IMR-90 (cell line): ENCODE results near the gene UBR4. TPM values are rescaled to one million over a fixed set of nuclear protein-coding genes. Genes with fewer than 3 reads are reported as not detected.

ENCODE experiments used
- ATAC-seq: fragments of 200-7000 bp; cut with Tn5 transposase; 2 replicates; pipeline ENCODE4 v1.9.1; 2020; ENCODE audit warnings: low read depth, mild to moderate bottlenecking, moderate library complexity
- BruUV-seq: library from RNA; stranded (reverse); fragments of 400-500 nt; replicated peaks from 2 replicates; lab custom pipeline; 2021; lab: Mats Ljungman, UMichigan
- CTCF ChIA-PET: fragments of 300-600 bp; formaldehyde crosslinking; extraction: SDS; loops from one replicate; lab custom pipeline; 2021; ENCODE audit warnings: antibody characterized with exemption; lab: Yijun Ruan, JAX
- POLR2A ChIA-PET: fragments of 300-600 bp; sonication (Branson Sonifier 250); formaldehyde crosslinking; loops from one replicate; lab custom pipeline; 2022; ENCODE audit warnings: antibody characterized with exemption; ENCODE audit not compliant: unreplicated experiment; lab: Charles Lee
- DNase-seq: peaks from one replicate; pipeline ENCODE4 v3.0.0; 2013
- H2AFZ ChIP-seq: replicated peaks from 2 replicates; pipeline ENCODE3; 2013; ENCODE audit warnings: low read length, mild to moderate bottlenecking; ENCODE audit not compliant: poor library complexity
- H2AK5ac ChIP-seq: 2 replicates; pipeline ENCODE4 v1.6.1; 2013; ENCODE audit warnings: low read depth, low read length, inconsistent platforms
- H2AK9ac ChIP-seq: replicated peaks from 2 replicates; pipeline ENCODE3; 2013; ENCODE audit warnings: mild to moderate bottlenecking, low read depth, low read length, moderate library complexity; ENCODE audit not compliant: poor library complexity
- H2BK120ac ChIP-seq: 2 replicates; pipeline ENCODE4 v1.6.1; 2013; ENCODE audit warnings: low read depth, low read length, inconsistent platforms
- H2BK15ac ChIP-seq: 3 replicates; pipeline ENCODE4 v1.6.1; 2013; ENCODE audit warnings: low read depth, low read length, inconsistent platforms
- H2BK20ac ChIP-seq: 2 replicates; pipeline ENCODE4 v1.6.1; 2013; ENCODE audit warnings: low read depth, mild to moderate bottlenecking, inconsistent platforms, low read length, moderate library complexity
- H2BK5ac ChIP-seq: 2 replicates; pipeline ENCODE4 v1.6.1; 2013; ENCODE audit warnings: mild to moderate bottlenecking, low read depth, low read length, inconsistent platforms; ENCODE audit not compliant: poor library complexity, severe bottlenecking
- H3K14ac ChIP-seq: replicated peaks from 2 replicates; pipeline ENCODE4 v1.6.1; 2013; ENCODE audit warnings: low read depth, low read length, inconsistent platforms
- H3K18ac ChIP-seq: 2 replicates; pipeline ENCODE4 v1.6.1; 2013; ENCODE audit warnings: low read depth, low read length, control low read depth
- H3K23ac ChIP-seq: 2 replicates; pipeline ENCODE4 v1.6.1; 2013; ENCODE audit warnings: low read depth, low read length, inconsistent platforms
- H3K27ac ChIP-seq: 2 replicates; pipeline ENCODE4 v1.5.1; 2013; ENCODE audit warnings: mild to moderate bottlenecking, control low read depth, low read length; ENCODE audit not compliant: insufficient read depth
- H3K27me3 ChIP-seq: 2 replicates; pipeline ENCODE4 v1.6.1; 2013; ENCODE audit warnings: low read length; ENCODE audit not compliant: control insufficient read depth, insufficient read depth
- H3K36me3 ChIP-seq: 2 replicates; pipeline ENCODE4 v1.6.1; 2013; ENCODE audit warnings: low read length, mixed read lengths; ENCODE audit not compliant: control insufficient read depth, insufficient read depth
- H3K4ac ChIP-seq: 2 replicates; pipeline ENCODE4 v1.6.1; 2013; ENCODE audit warnings: low read depth, low read length, inconsistent platforms
- H3K4me1 ChIP-seq: 2 replicates; pipeline ENCODE4 v1.6.1; 2013; ENCODE audit warnings: low read length, mixed read lengths; ENCODE audit not compliant: control insufficient read depth, insufficient read depth
- H3K4me2 ChIP-seq: 2 replicates; pipeline ENCODE4 v1.6.1; 2013; ENCODE audit warnings: low read depth, mild to moderate bottlenecking, control low read depth, low read length, moderate library complexity
- H3K4me3 ChIP-seq: 2 replicates; pipeline ENCODE4 v1.5.1; 2013; ENCODE audit warnings: low read depth, mild to moderate bottlenecking, control low read depth, low read length, moderate library complexity; ENCODE audit not compliant: insufficient read depth
- H3K56ac ChIP-seq: 2 replicates; pipeline ENCODE4 v1.6.1; 2013; ENCODE audit warnings: low read length, inconsistent platforms; ENCODE audit not compliant: insufficient read depth; ENCODE audit errors: extremely low read depth
- H3K79me1 ChIP-seq, 2 experiments: 2 replicates each; pipeline ENCODE4 v1.6.1; 2013; ENCODE audit warnings: low read length in 2 of 2, inconsistent platforms in 1 of 2, low read depth in 1 of 2
- H3K9ac ChIP-seq: 2 replicates; pipeline ENCODE4 v1.6.1; 2013; ENCODE audit warnings: low read depth, low read length, control low read depth
- H3K9me1 ChIP-seq: 2 replicates; pipeline ENCODE4 v1.6.1; 2013; ENCODE audit warnings: low read length, inconsistent platforms; ENCODE audit not compliant: insufficient read depth
- H3K9me3 ChIP-seq: 2 replicates; pipeline ENCODE4 v1.6.1; 2013; ENCODE audit warnings: low read length; ENCODE audit not compliant: control insufficient read depth, insufficient read depth
- H4K20me1 ChIP-seq: 2 replicates; pipeline ENCODE4 v1.6.1; 2013; ENCODE audit warnings: low read length, inconsistent platforms; ENCODE audit not compliant: insufficient read depth
- H4K5ac ChIP-seq: 2 replicates; pipeline ENCODE4 v1.6.1; 2013; ENCODE audit warnings: mild to moderate bottlenecking, low read depth, low read length, control low read depth
- H4K8ac ChIP-seq, 2 experiments: 2 replicates each; pipeline ENCODE4 v1.6.1; 2013; ENCODE audit warnings: low read depth in 2 of 2, low read length in 2 of 2, control low read depth in 1 of 2, inconsistent platforms in 1 of 2
- H4K91ac ChIP-seq: 2 replicates; pipeline ENCODE4 v1.6.1; 2013; ENCODE audit warnings: low read depth, low read length, inconsistent platforms; ENCODE audit not compliant: insufficient read depth
- CEBPB ChIP-seq: IDR thresholded peaks from 2 replicates; pipeline ENCODE4 v1.6.1; 2012; ENCODE audit warnings: low read depth, low read length, improper control_type of control experiment
- CHD1 ChIP-seq: IDR thresholded peaks from 2 replicates; pipeline ENCODE4 v1.6.1; 2012; ENCODE audit warnings: low read depth, low read length, improper control_type of control experiment
- FOS ChIP-seq: fragments of 150-350 bp; IDR thresholded peaks from 2 replicates; pipeline ENCODE4 v1.6.1; 2016; ENCODE audit warnings: low read depth, low read length
- NFE2L2 ChIP-seq: fragments of 150-350 bp; IDR thresholded peaks from 2 replicates; pipeline ENCODE4 v1.6.1; 2016; ENCODE audit warnings: low read depth, mild to moderate bottlenecking, low read length
- RAD21 ChIP-seq: IDR thresholded peaks from 2 replicates; pipeline ENCODE4 v1.6.1; 2012; ENCODE audit warnings: low read length, improper control_type of control experiment
- WGBS, 2 experiments: methylation state at CpG; one replicate each; pipeline versions ENCODE4 v1.1.5 to v1.1.7; 2013; ENCODE audit warnings: missing lambda C conversion rate in 2 of 2; ENCODE audit not compliant: insufficient read length in 1 of 2; ENCODE audit errors: extremely low coverage in 2 of 2; 5-methylcytosine and 5-hydroxymethylcytosine counted together
- dilution Hi-C: fragments of 300-500 bp; cut with HindIII; formaldehyde crosslinking; loops from one replicate; pipeline ENCODE4 v1.14.3; 2018; ENCODE audit warnings: low sequenced_read_pairs; ENCODE audit not compliant: unreplicated experiment
- in situ Hi-C: fragments of 300-500 bp; cut with MboI; formaldehyde crosslinking; loops from 3 replicates; pipeline ENCODE4 v1.14.3; 2019; ENCODE audit warnings: low sequenced_read_pairs, inconsistent platforms, mixed read lengths
- intact Hi-C: fragments of 100-400 bp; cut with micrococcal nuclease; formaldehyde crosslinking; loops from 2 replicates; pipeline ENCODE4 v1.10.0; 2022
- polyA plus RNA-seq, 3 experiments: library from polyadenylated mRNA; depleted of rRNA; stranded (reverse); fragments of >200 nt; gene quantifications; 2 replicates each; pipeline ENCODE4 v1.2.3, GENCODE V29; 2012; ENCODE audit warnings: low replicate concordance in 1 of 3
- total RNA-seq: library from RNA; depleted of rRNA; stranded (reverse); fragments of >200 nt; gene quantifications from 2 replicates; pipeline ENCODE4 v1.2.3, GENCODE V29; 2012
- TF ChIP-seq, protein P1 (sequence below): fragments of 150-350 bp; IDR thresholded peaks from 2 replicates; pipeline ENCODE4 v1.6.1; 2017; ENCODE audit warnings: mild to moderate bottlenecking, antibody characterized with exemption, low read length, low read depth
- TF ChIP-seq, protein P2 (sequence below): conservative IDR thresholded peaks from 2 replicates; pipeline ENCODE4 v1.5.1; 2012; ENCODE audit warnings: mild to moderate bottlenecking, low read depth, low read length, improper control_type of control experiment

The UBR4 gene
- total and polyA plus RNA-seq, 2 of the 4 experiments (the other 2 are of a cell fraction): 87.8 to 121 TPM

DNA sequence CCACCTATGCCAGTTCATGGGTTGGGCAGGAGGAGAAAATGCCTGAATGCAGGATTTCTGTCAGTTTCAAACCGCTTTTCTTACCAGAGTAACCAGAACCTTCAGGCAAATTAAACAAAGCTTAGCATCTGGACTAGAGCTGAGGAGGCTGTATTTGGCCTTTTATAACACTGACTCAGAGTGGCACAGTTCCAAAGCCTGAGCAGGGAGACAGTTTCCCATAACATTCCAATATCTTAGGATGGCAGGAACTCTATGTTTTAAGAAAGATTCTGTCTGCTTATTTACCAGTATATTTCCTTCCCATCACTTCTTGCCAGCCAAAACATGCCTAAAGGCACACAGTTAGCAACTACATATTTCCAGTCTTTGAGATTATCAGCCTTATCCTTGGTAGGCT lies 46.8 kb downstream of the UBR4 start:
- H3K4me1 ChIP-seq: peaks cover 6% of the 10 kb centered on the region
- intact Hi-C loops: loop anchor here (1.0 kb wide), 1 partner anchor 78 kb away; no protein-coding TSS in a partner anchor

More for the DNA sequence above, 46.8 kb downstream of the UBR4 start:
- no peaks in the 10 kb centered on the region for H3K27me3 ChIP-seq
- H3K9ac ChIP-seq: no peak overlapping the region
- no peaks in the 10 kb centered on the region for H3K9me3 ChIP-seq
- dilution Hi-C loops (no loop called here), in situ Hi-C loops (no loop called here)
- no peak overlapping the region for H2AFZ ChIP-seq
- H3K23ac ChIP-seq: no peak overlapping the region
- peak; percentile 93 for DNase-seq
- no peak overlapping the region for H4K5ac ChIP-seq
- H4K91ac ChIP-seq: no peak overlapping the region
- H4K20me1 ChIP-seq: peaks cover 15% of the 10 kb centered on the region
- peak overlapping the region; percentile 53; the same call in 1 of the 2 replicates for H3K4me2 ChIP-seq
- no peak overlapping the region; the same call in 1 of the 2 replicates for H3K27ac ChIP-seq
- H3K36me3 ChIP-seq: peaks cover 70% of the 10 kb centered on the region
- peak; percentile 93 for ATAC-seq
- no peak overlapping the region for H2AK9ac ChIP-seq
- peaks cover 9% of the 10 kb centered on the region for H3K9me1 ChIP-seq
- no peak overlapping the region for H2BK15ac ChIP-seq
- 0 out of 2 replicates have a peak overlapping the region, but pooled peaks have one; percentile 26 for H3K14ac ChIP-seq
- no peak overlapping the region for H2BK120ac ChIP-seq
- H2BK20ac ChIP-seq: no peak overlapping the region
- no CpG with 5 or more reads among the region's 1 CpG for WGBS, 2 experiments
- H3K79me1 ChIP-seq: peaks cover 44 to 59% of the 10 kb centered on the region in 2 experiments
- no peak overlapping the region for H2BK5ac ChIP-seq
- TF ChIP-seq, protein P1, sequence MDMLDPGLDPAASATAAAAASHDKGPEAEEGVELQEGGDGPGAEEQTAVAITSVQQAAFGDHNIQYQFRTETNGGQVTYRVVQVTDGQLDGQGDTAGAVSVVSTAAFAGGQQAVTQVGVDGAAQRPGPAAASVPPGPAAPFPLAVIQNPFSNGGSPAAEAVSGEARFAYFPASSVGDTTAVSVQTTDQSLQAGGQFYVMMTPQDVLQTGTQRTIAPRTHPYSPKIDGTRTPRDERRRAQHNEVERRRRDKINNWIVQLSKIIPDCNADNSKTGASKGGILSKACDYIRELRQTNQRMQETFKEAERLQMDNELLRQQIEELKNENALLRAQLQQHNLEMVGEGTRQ: no peak
- TF ChIP-seq NFE2L2 (no peak), FOS (no peak), CHD1 (no peak), CEBPB (no peak), RAD21 (no peak)
- TF ChIP-seq, protein P2, sequence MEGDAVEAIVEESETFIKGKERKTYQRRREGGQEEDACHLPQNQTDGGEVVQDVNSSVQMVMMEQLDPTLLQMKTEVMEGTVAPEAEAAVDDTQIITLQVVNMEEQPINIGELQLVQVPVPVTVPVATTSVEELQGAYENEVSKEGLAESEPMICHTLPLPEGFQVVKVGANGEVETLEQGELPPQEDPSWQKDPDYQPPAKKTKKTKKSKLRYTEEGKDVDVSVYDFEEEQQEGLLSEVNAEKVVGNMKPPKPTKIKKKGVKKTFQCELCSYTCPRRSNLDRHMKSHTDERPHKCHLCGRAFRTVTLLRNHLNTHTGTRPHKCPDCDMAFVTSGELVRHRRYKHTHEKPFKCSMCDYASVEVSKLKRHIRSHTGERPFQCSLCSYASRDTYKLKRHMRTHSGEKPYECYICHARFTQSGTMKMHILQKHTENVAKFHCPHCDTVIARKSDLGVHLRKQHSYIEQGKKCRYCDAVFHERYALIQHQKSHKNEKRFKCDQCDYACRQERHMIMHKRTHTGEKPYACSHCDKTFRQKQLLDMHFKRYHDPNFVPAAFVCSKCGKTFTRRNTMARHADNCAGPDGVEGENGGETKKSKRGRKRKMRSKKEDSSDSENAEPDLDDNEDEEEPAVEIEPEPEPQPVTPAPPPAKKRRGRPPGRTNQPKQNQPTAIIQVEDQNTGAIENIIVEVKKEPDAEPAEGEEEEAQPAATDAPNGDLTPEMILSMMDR: no peak
- ChIA-PET CTCF (interaction anchor here (0.7 to 1.4 kb wide), 4 partner anchors 13 to 78 kb away, joined by 3 to 4 read pairs (median 3); no protein-coding TSS in a partner anchor), POLR2A (no interaction called here)
- no peak overlapping the region for H3K18ac ChIP-seq
- H3K4me3 ChIP-seq: no peak overlapping the region
- BruUV-seq: no TSS peak
- H3K56ac ChIP-seq: no peak overlapping the region
- no peak overlapping the region for H3K4ac ChIP-seq
- no peak overlapping the region for H4K8ac ChIP-seq
- H2AK5ac ChIP-seq: 0 out of 2 replicates have a peak overlapping the region, but pooled peaks have one; percentile 2
